ENCODE measurements around the gene CDC16.

The CDC16 gene

GRCh38 chr13:114229506-114229905, 5.2 kb upstream of the CDC16 start:
- H3K9ac ChIP-seq (ENCODE audit: low read length) = peak overlapping the region; percentile 34
- H3K27ac ChIP-seq (ENCODE audit: low read length) = no peak overlapping the region
- H3K9me3 ChIP-seq (ENCODE audit: control insufficient read depth, low read depth, low read length) = peaks cover 3% of the 10 kb centered on the region
- H3K36me3 ChIP-seq (ENCODE audit: control insufficient read depth, low read depth, low read length) = no peaks in the 10 kb centered on the region
- H3K4me1 ChIP-seq (ENCODE audit: control insufficient read depth, low read depth, low read length) = peaks cover 40% of the 10 kb centered on the region
- no peak overlapping the region for H3K4me3 ChIP-seq (ENCODE audit: low read length)
- peaks cover 10% of the 10 kb centered on the region for H3K27me3 ChIP-seq (ENCODE audit: control insufficient read depth, insufficient read depth, low read length)

GRCh38 chr13:114230117-114230516, 4.6 kb upstream of the CDC16 start:
- peaks cover 10% of the 10 kb centered on the region for H3K27me3 ChIP-seq (ENCODE audit: control insufficient read depth, insufficient read depth, low read length)
- H3K9ac ChIP-seq (ENCODE audit: low read length) = peak overlapping the region; percentile 34
- H3K4me1 ChIP-seq (ENCODE audit: control insufficient read depth, low read depth, low read length) = peaks cover 40% of the 10 kb centered on the region
- H3K36me3 ChIP-seq (ENCODE audit: control insufficient read depth, low read depth, low read length) = no peaks in the 10 kb centered on the region
- H3K4me3 ChIP-seq (ENCODE audit: low read length) = peak overlapping the region; percentile 11
- H3K27ac ChIP-seq (ENCODE audit: low read length) = peak overlapping the region; percentile 28
- H3K9me3 ChIP-seq (ENCODE audit: control insufficient read depth, low read depth, low read length) = peaks cover 3% of the 10 kb centered on the region

GRCh38 chr13:114230575-114230974, 4.1 kb upstream of the CDC16 start:
- peak overlapping the region; percentile 34 for H3K9ac ChIP-seq (ENCODE audit: low read length)
- peak overlapping the region; percentile 28 for H3K27ac ChIP-seq (ENCODE audit: low read length)
- peak overlapping the region; percentile 11 for H3K4me3 ChIP-seq (ENCODE audit: low read length)

GRCh38 chr13:114231886-114232285, 2.8 kb upstream of the CDC16 start:
- H3K4me3 ChIP-seq (ENCODE audit: low read length) = no peak overlapping the region
- H3K27me3 ChIP-seq (ENCODE audit: control insufficient read depth, insufficient read depth, low read length) = peaks cover 10% of the 10 kb centered on the region
- no peaks in the 10 kb centered on the region for H3K36me3 ChIP-seq (ENCODE audit: control insufficient read depth, low read depth, low read length)
- H3K4me1 ChIP-seq (ENCODE audit: control insufficient read depth, low read depth, low read length) = peaks cover 49% of the 10 kb centered on the region
- no peak overlapping the region for H3K27ac ChIP-seq (ENCODE audit: low read length)
- H3K9ac ChIP-seq (ENCODE audit: low read length) = no peak overlapping the region
- peaks cover 3% of the 10 kb centered on the region for H3K9me3 ChIP-seq (ENCODE audit: control insufficient read depth, low read depth, low read length)

More at GRCh38 chr13:114230575-114230974, 4.1 kb upstream of the CDC16 start:
- Histone ChIP-seq H3K27me3 (ENCODE audit: control insufficient read depth, insufficient read depth, low read length) (peaks cover 10% of the 10 kb centered on the region), H3K4me1 (ENCODE audit: control insufficient read depth, low read depth, low read length) (peaks cover 43% of the 10 kb centered on the region), H3K36me3 (ENCODE audit: control insufficient read depth, low read depth, low read length) (no peaks in the 10 kb centered on the region), H3K9me3 (ENCODE audit: control insufficient read depth, low read depth, low read length) (peaks cover 3% of the 10 kb centered on the region)

GRCh38 chr13:114234266-114234644, 442 bp upstream of the CDC16 start:
- peak overlapping the region; percentile 94 for H3K4me3 ChIP-seq (ENCODE audit: low read length)
- H3K27ac ChIP-seq (ENCODE audit: low read length) = no peak overlapping the region
- H3K36me3 ChIP-seq (ENCODE audit: control insufficient read depth, low read depth, low read length) = peaks cover 19% of the 10 kb centered on the region
- peaks cover 33% of the 10 kb centered on the region for H3K4me1 ChIP-seq (ENCODE audit: control insufficient read depth, low read depth, low read length)
- H3K9ac ChIP-seq (ENCODE audit: low read length) = no peak overlapping the region
- H3K27me3 ChIP-seq (ENCODE audit: control insufficient read depth, insufficient read depth, low read length) = peaks cover 10% of the 10 kb centered on the region
- peaks cover 3% of the 10 kb centered on the region for H3K9me3 ChIP-seq (ENCODE audit: control insufficient read depth, low read depth, low read length)

GRCh38 chr13:114235697-114236096, 1.0 kb downstream of the CDC16 start:
- Histone ChIP-seq H3K4me1 (ENCODE audit: control insufficient read depth, low read depth, low read length) (peaks cover 19% of the 10 kb centered on the region), H3K9ac (ENCODE audit: low read length) (peak overlapping the region; percentile 76), H3K36me3 (ENCODE audit: control insufficient read depth, low read depth, low read length) (peaks cover 28% of the 10 kb centered on the region), H3K27me3 (ENCODE audit: control insufficient read depth, insufficient read depth, low read length) (peaks cover 10% of the 10 kb centered on the region), H3K4me3 (ENCODE audit: low read length) (peak overlapping the region; percentile 94), H3K27ac (ENCODE audit: low read length) (no peak overlapping the region), H3K9me3 (ENCODE audit: control insufficient read depth, low read depth, low read length) (peaks cover 3% of the 10 kb centered on the region)

GRCh38 chr13:114236227-114236626, 1.5 kb downstream of the CDC16 start:
- Histone ChIP-seq H3K4me3 (ENCODE audit: low read length) (peak overlapping the region; percentile 94), H3K27ac (ENCODE audit: low read length) (no peak overlapping the region), H3K9me3 (ENCODE audit: control insufficient read depth, low read depth, low read length) (peaks cover 3% of the 10 kb centered on the region), H3K36me3 (ENCODE audit: control insufficient read depth, low read depth, low read length) (peaks cover 33% of the 10 kb centered on the region), H3K4me1 (ENCODE audit: control insufficient read depth, low read depth, low read length) (peaks cover 16% of the 10 kb centered on the region), H3K9ac (ENCODE audit: low read length) (peak overlapping the region; percentile 76), H3K27me3 (ENCODE audit: control insufficient read depth, insufficient read depth, low read length) (peaks cover 10% of the 10 kb centered on the region)

- peaks cover 3% of the 10 kb centered on the region for H3K9me3 ChIP-seq (ENCODE audit: control insufficient read depth, low read depth, low read length)
- H3K4me1 ChIP-seq (ENCODE audit: control insufficient read depth, low read depth, low read length) = peaks cover 16% of the 10 kb centered on the region
- no peak overlapping the region for H3K27ac ChIP-seq (ENCODE audit: low read length)
- no peak overlapping the region for H3K4me3 ChIP-seq (ENCODE audit: low read length)
- peaks cover 10% of the 10 kb centered on the region for H3K27me3 ChIP-seq (ENCODE audit: control insufficient read depth, insufficient read depth, low read length)
- peaks cover 46% of the 10 kb centered on the region for H3K36me3 ChIP-seq (ENCODE audit: control insufficient read depth, low read depth, low read length)
- no peak overlapping the region for H3K9ac ChIP-seq (ENCODE audit: low read length)
Measured at GRCh38 chr13:114237415-114238112, 2.9 kb downstream of the CDC16 start.

- Histone ChIP-seq H3K27ac (ENCODE audit: low read length) (no peak overlapping the region), H3K36me3 (ENCODE audit: control insufficient read depth, low read depth, low read length) (peaks cover 90% of the 10 kb centered on the region)
Measured at GRCh38 chr13:114241918-114242317, 7.2 kb downstream of the CDC16 start.

GRCh38 chr13:114243971-114244370, 9.3 kb downstream of the CDC16 start:
- Histone ChIP-seq H3K9me3 (ENCODE audit: control insufficient read depth, low read depth, low read length) (no peaks in the 10 kb centered on the region), H3K9ac (ENCODE audit: low read length) (no peak overlapping the region), H3K36me3 (ENCODE audit: control insufficient read depth, low read depth, low read length) (peaks cover 92% of the 10 kb centered on the region), H3K4me1 (ENCODE audit: control insufficient read depth, low read depth, low read length) (no peaks in the 10 kb centered on the region), H3K4me3 (ENCODE audit: low read length) (no peak overlapping the region), H3K27me3 (ENCODE audit: control insufficient read depth, insufficient read depth, low read length) (no peaks in the 10 kb centered on the region), H3K27ac (ENCODE audit: low read length) (no peak overlapping the region)

More at GRCh38 chr13:114241918-114242317, 7.2 kb downstream of the CDC16 start:
- Histone ChIP-seq H3K27me3 (ENCODE audit: control insufficient read depth, insufficient read depth, low read length) (no peaks in the 10 kb centered on the region), H3K9me3 (ENCODE audit: control insufficient read depth, low read depth, low read length) (no peaks in the 10 kb centered on the region), H3K4me1 (ENCODE audit: control insufficient read depth, low read depth, low read length) (no peaks in the 10 kb centered on the region), H3K9ac (ENCODE audit: low read length) (no peak overlapping the region), H3K4me3 (ENCODE audit: low read length) (no peak overlapping the region)

GRCh38 chr13:114244637-114245036, 9.9 kb downstream of the CDC16 start:
- no peaks in the 10 kb centered on the region for H3K4me1 ChIP-seq (ENCODE audit: control insufficient read depth, low read depth, low read length)
- no peak overlapping the region for H3K9ac ChIP-seq (ENCODE audit: low read length)

GRCh38 chr13:114248011-114248410, 13.3 kb downstream of the CDC16 start:
- Histone ChIP-seq H3K27me3 (ENCODE audit: control insufficient read depth, insufficient read depth, low read length) (no peaks in the 10 kb centered on the region), H3K4me1 (ENCODE audit: control insufficient read depth, low read depth, low read length) (no peaks in the 10 kb centered on the region), H3K9ac (ENCODE audit: low read length) (no peak overlapping the region), H3K27ac (ENCODE audit: low read length) (no peak overlapping the region), H3K36me3 (ENCODE audit: control insufficient read depth, low read depth, low read length) (peaks cover 94% of the 10 kb centered on the region), H3K4me3 (ENCODE audit: low read length) (no peak overlapping the region), H3K9me3 (ENCODE audit: control insufficient read depth, low read depth, low read length) (no peaks in the 10 kb centered on the region)

More at GRCh38 chr13:114244637-114245036, 9.9 kb downstream of the CDC16 start:
- Histone ChIP-seq H3K27me3 (ENCODE audit: control insufficient read depth, insufficient read depth, low read length) (no peaks in the 10 kb centered on the region), H3K4me3 (ENCODE audit: low read length) (no peak overlapping the region), H3K36me3 (ENCODE audit: control insufficient read depth, low read depth, low read length) (peaks cover 92% of the 10 kb centered on the region), H3K27ac (ENCODE audit: low read length) (no peak overlapping the region), H3K9me3 (ENCODE audit: control insufficient read depth, low read depth, low read length) (no peaks in the 10 kb centered on the region)
